Neural crest cell (in vitro differentiated cells): Measurements from ENCODE around the gene TOMM5. TPM values are rescaled to one million over a fixed set of nuclear protein-coding genes. Genes with fewer than 3 reads are reported as not detected.

ENCODE experiments used
- DNase-seq: peaks from one replicate; pipeline ENCODE4 v3.0.0; 2021; ENCODE audit warnings: low read depth, mixed read lengths, low spot score
- H3K27ac Mint-ChIP-seq: one replicate; pipeline ENCODE4 v1.8.0; 2021; ENCODE audit warnings: mild to moderate bottlenecking, mixed read lengths; ENCODE audit not compliant: unreplicated experiment
- H3K27me3 Mint-ChIP-seq: 2 replicates; pipeline ENCODE4 v1.8.0; 2021; ENCODE audit warnings: low read depth, mild to moderate bottlenecking, mixed read lengths
- H3K36me3 Mint-ChIP-seq: 2 replicates; pipeline ENCODE4 v1.8.0; 2021; ENCODE audit warnings: low read depth, mild to moderate bottlenecking, mixed read lengths
- H3K4me1 Mint-ChIP-seq: 2 replicates; pipeline ENCODE4 v1.8.0; 2021; ENCODE audit warnings: mixed read lengths
- H3K4me3 Mint-ChIP-seq: one replicate; pipeline ENCODE4 v1.8.0; 2021; ENCODE audit warnings: mild to moderate bottlenecking, mixed read lengths
- H3K9me3 Mint-ChIP-seq: 2 replicates; pipeline ENCODE4 v1.8.0; 2021; ENCODE audit warnings: mixed read lengths
- CTCF ChIP-seq: fragments of 200-600 bp; sonication (generic); conservative IDR thresholded peaks from 2 replicates; pipeline ENCODE4 v1.5.0; 2021; ENCODE audit warnings: antibody characterized with exemption, mild to moderate bottlenecking
- total RNA-seq: library from RNA; stranded (reverse); gene quantifications from 2 replicates; pipeline ENCODE4 v1.2.1, GENCODE V29; 2021

The TOMM5 gene
- total RNA-seq, 1 donor from 2014 or later, result 155 TPM

DNA sequence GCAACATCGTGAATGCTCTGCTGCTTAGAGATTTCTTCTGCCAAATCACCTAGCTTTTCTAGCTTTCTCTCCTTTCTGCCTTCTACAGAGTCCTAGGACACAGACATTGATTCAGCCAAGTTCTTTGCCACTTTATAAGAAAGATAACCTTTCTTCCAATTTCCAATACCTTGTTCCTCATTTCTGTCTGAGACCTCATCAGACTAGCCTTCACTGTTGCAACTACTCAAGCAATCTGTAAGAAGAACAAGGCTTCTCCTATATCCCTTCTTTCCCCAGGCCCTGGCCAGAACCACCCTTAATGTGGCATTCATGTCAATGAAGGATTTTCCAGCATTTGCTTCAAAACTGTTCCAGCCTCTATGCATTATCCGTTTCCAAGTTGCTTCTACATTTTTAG is 40.5 kb downstream of the TOMM5 start:
- H3K27me3 Mint-ChIP-seq, result no peaks in the 10 kb centered on the region
- TF ChIP-seq CTCF, result no peak
- no peaks in the 10 kb centered on the region for H3K9me3 Mint-ChIP-seq
- no peaks in the 10 kb centered on the region for H3K4me1 Mint-ChIP-seq
- no peak for DNase-seq
- peaks cover 2% of the 10 kb centered on the region for H3K36me3 Mint-ChIP-seq
- H3K4me3 Mint-ChIP-seq, result no peak overlapping the region
- H3K27ac Mint-ChIP-seq, result no peak overlapping the region

GRCh38 chr9:37551468-37551867 is 40.9 kb downstream of the TOMM5 start:
- Mint-ChIP-seq H3K27ac (no peak overlapping the region), H3K27me3 (no peaks in the 10 kb centered on the region), H3K9me3 (no peaks in the 10 kb centered on the region), H3K36me3 (no peaks in the 10 kb centered on the region), H3K4me3 (no peak overlapping the region), H3K4me1 (no peaks in the 10 kb centered on the region)
- DNase-seq, result no peak
- no peak for TF ChIP-seq CTCF

DNA sequence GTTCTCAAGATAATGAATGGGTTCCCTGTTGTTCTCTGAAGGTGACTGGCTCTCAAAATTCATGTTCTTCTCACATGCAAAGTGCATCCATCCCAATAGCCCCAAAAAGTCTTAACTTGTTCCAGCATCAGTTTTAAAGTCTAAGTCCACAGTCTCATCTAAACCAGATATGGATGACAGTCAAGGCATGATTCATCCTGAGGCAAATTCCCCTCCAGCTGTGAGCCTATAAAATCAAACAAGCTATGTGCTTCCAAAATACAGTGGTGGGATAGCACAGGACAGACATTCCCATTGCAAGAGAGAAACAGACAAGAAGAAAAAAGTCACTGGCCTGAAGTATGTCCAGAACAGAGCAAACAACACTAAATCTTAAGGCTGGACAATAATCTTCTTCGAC is 41.6 kb downstream of the TOMM5 start:
- no peaks in the 10 kb centered on the region for H3K4me1 Mint-ChIP-seq
- no peak overlapping the region for H3K27ac Mint-ChIP-seq
- H3K9me3 Mint-ChIP-seq, result no peaks in the 10 kb centered on the region
- TF ChIP-seq CTCF, result no peak
- H3K27me3 Mint-ChIP-seq, result no peaks in the 10 kb centered on the region
- DNase-seq, result no peak
- no peak overlapping the region for H3K4me3 Mint-ChIP-seq
- H3K36me3 Mint-ChIP-seq, result no peaks in the 10 kb centered on the region

- no peak for DNase-seq
- no peaks in the 10 kb centered on the region for H3K36me3 Mint-ChIP-seq
- no peaks in the 10 kb centered on the region for H3K27me3 Mint-ChIP-seq
- H3K4me3 Mint-ChIP-seq, result no peak overlapping the region
- no peaks in the 10 kb centered on the region for H3K4me1 Mint-ChIP-seq
- no peak overlapping the region for H3K27ac Mint-ChIP-seq
- no peak for TF ChIP-seq CTCF
- peaks cover 2% of the 10 kb centered on the region for H3K9me3 Mint-ChIP-seq
Observed at GRCh38 chr9:37549527-37549926, 42.9 kb downstream of the TOMM5 start.

DNA sequence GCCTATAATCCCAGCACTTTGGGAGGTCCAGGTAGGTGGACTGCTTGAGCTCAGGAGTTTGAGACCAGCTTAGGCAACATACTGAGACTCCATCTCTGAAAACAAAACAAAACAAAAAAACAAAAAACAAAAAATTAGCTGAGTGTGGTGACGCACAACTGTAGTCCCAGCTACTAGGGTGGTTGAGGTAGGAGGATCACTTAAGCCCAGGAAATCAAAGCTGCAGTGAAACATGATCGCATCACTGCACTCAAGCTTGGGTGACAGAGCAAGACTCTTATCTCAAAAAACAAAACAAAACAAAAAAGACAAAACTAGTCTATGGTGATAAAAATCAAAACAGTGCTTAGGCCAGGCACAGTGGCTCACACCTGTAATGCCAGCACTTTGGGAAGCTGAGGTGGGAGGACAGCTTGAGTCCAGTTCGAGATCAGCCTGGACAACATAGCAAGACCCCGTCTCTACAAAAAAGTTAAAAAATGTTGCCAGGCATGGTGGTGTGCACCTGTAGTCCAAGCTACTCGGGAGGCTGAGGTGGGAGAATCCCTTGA is 45.0 kb downstream of the TOMM5 start:
- Mint-ChIP-seq H3K9me3 (peaks cover 2% of the 10 kb centered on the region), H3K4me3 (no peak overlapping the region), H3K4me1 (no peaks in the 10 kb centered on the region), H3K27ac (no peak overlapping the region), H3K27me3 (no peaks in the 10 kb centered on the region), H3K36me3 (no peaks in the 10 kb centered on the region)
- no peak for TF ChIP-seq CTCF
- no peak for DNase-seq

DNA sequence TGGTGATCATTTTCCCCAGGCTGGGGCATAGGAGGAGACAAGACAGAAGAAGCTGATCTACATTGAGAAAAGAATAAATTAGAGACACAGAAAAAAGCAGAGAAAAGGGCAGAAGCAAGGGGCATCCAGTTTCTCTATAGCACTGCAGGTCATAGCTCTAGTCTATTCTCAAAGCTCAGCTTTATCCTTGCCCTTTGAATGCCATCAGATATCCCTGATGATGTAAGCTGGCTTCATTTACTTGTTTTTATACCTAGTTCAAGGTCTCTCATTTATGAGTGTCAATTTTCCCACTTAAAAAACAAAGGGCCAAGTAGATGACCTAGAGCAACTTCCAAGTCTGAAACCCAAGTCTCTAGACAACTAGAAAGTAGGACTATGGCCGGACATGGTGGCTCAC is 48.9 kb downstream of the TOMM5 start:
- no peaks in the 10 kb centered on the region for H3K4me1 Mint-ChIP-seq
- peaks cover 2% of the 10 kb centered on the region for H3K9me3 Mint-ChIP-seq
- H3K27me3 Mint-ChIP-seq, result no peaks in the 10 kb centered on the region
- H3K4me3 Mint-ChIP-seq, result no peak overlapping the region
- DNase-seq, result no peak
- peaks cover 13% of the 10 kb centered on the region for H3K36me3 Mint-ChIP-seq
- H3K27ac Mint-ChIP-seq, result no peak overlapping the region
- no peak for TF ChIP-seq CTCF
